GM20431 (cell line): ENCODE results near the gene VAV3.
"Not testable (repeated sequence)": the region's sequence is repeated elsewhere in the genome, so short reads cannot be mapped to it uniquely, and the experiment has no call there.

Experiments
- in situ Hi-C: fragments of 300-500 bp; cut with MseI, MboI; formaldehyde crosslinking; loops from one replicate; pipeline ENCODE4 v1.15.0; 2020; ENCODE audit warnings: low sequenced_read_pairs; ENCODE audit not compliant: unreplicated experiment

VAV3 gene

GRCh38 chr1:107851418-107851817, 113.6 kb downstream of the VAV3 start:
- in situ Hi-C loops, result no loop called here

GRCh38 chr1:107844541-107845194, 120.3 kb downstream of the VAV3 start:
- in situ Hi-C loops, result not testable (repeated sequence)

- in situ Hi-C loops, result no loop called here
These were observed 121.0 kb downstream of the VAV3 start for GRCh38 chr1:107843989-107844388.

- in situ Hi-C loops, result no loop called here
These were observed 122.7 kb downstream of the VAV3 start for GRCh38 chr1:107842241-107842640.

GRCh38 chr1:107840725-107841124, 124.3 kb downstream of the VAV3 start:
- in situ Hi-C loops, result no loop called here

- in situ Hi-C loops, result no loop called here
These were observed 126.9 kb downstream of the VAV3 start for GRCh38 chr1:107838056-107838455.

- in situ Hi-C loops, result no loop called here
These were observed 129.8 kb downstream of the VAV3 start for GRCh38 chr1:107835151-107835670.

- in situ Hi-C loops, result no loop called here
These were observed 131.9 kb downstream of the VAV3 start for GRCh38 chr1:107833061-107833460.

GRCh38 chr1:107831921-107832320, 133.1 kb downstream of the VAV3 start:
- in situ Hi-C loops, result no loop called here

GRCh38 chr1:107830526-107830925, 134.5 kb downstream of the VAV3 start:
- in situ Hi-C loops, result no loop called here

GRCh38 chr1:107830075-107830474, 134.9 kb downstream of the VAV3 start:
- in situ Hi-C loops, result no loop called here

- in situ Hi-C loops, result no loop called here
These were observed 135.8 kb downstream of the VAV3 start for GRCh38 chr1:107829036-107829770.

- in situ Hi-C loops, result no loop called here
These were observed 140.0 kb downstream of the VAV3 start for GRCh38 chr1:107824946-107825345.

GRCh38 chr1:107821340-107821739, 143.6 kb downstream of the VAV3 start:
- in situ Hi-C loops, result no loop called here

GRCh38 chr1:107820801-107821200, 144.2 kb downstream of the VAV3 start:
- in situ Hi-C loops, result no loop called here

GRCh38 chr1:107817935-107818334, 147.0 kb downstream of the VAV3 start:
- in situ Hi-C loops, result no loop called here

GRCh38 chr1:107817206-107817605, 147.8 kb downstream of the VAV3 start:
- in situ Hi-C loops, result no loop called here

GRCh38 chr1:107810291-107810951, 154.6 kb downstream of the VAV3 start:
- in situ Hi-C loops, result no loop called here

- in situ Hi-C loops, result no loop called here
These were observed 157.1 kb downstream of the VAV3 start for GRCh38 chr1:107807855-107808254.

GRCh38 chr1:107807405-107807804, 157.6 kb downstream of the VAV3 start:
- in situ Hi-C loops, result no loop called here

GRCh38 chr1:107806902-107807301, 158.1 kb downstream of the VAV3 start:
- in situ Hi-C loops, result no loop called here
